K562 (cell line): Measurements from ENCODE around the gene CARD11. TPM values are rescaled to one million over a fixed set of nuclear protein-coding genes. Genes with fewer than 3 reads are reported as not detected.

Experiments used
- AFF4 ChIP-seq: sonication (generic); formaldehyde crosslinking; IDR thresholded peaks from 2 replicates; pipeline ENCODE4 v1.8.0; 2023; ENCODE audit warnings: mild to moderate bottlenecking, missing genetic modification reagents
- E2F1 ChIP-seq: sonication (generic); formaldehyde crosslinking; IDR thresholded peaks from 2 replicates; pipeline ENCODE4 v1.8.1; 2023; ENCODE audit warnings: mild to moderate bottlenecking, missing genetic modification reagents, moderate library complexity
- E2F8 ChIP-seq: fragments of 450-650 bp; IDR thresholded peaks from 2 replicates; pipeline ENCODE4 v1.7.1; 2018; ENCODE audit warnings: mild to moderate bottlenecking, low read depth; ENCODE audit not compliant: partially characterized antibody
- FIP1L1 ChIP-seq: fragments of 200-400 bp; formaldehyde crosslinking; IDR thresholded peaks from 2 replicates; pipeline ENCODE4 v1.6.1; 2018; ENCODE audit warnings: mild to moderate bottlenecking, low read depth, low read length; ENCODE audit not compliant: poor library complexity, severe bottlenecking
- MGA ChIP-seq: fragments of 450-650 bp; IDR thresholded peaks from 2 replicates; pipeline ENCODE4 v1.6.1; 2016; ENCODE audit warnings: mild to moderate bottlenecking, moderate library complexity
- NFXL1 ChIP-seq: fragments of 450-650 bp; formaldehyde crosslinking; IDR thresholded peaks from 2 replicates; pipeline ENCODE4 v1.4.0; 2021; ENCODE audit warnings: mild to moderate bottlenecking
- PURB ChIP-seq: sonication (generic); formaldehyde crosslinking; IDR thresholded peaks from 2 replicates; pipeline ENCODE4 v1.9.0; 2021; ENCODE audit warnings: low read depth, mild to moderate bottlenecking, missing genetic modification reagents
- polyA plus RNA-seq, 8 experiments: library from polyadenylated mRNA; depleted of rRNA in 4 of 8; stranded (reverse) in 5 of 8; unstranded in 3 of 8; fragments of >200 nt; fragmentation: Nextera tagmentation in 2 of 8; fragmentation: Illumina TruSeq in 1 of 8; extraction: Ambion mirVana in 2 of 8; extraction: Trizol in 1 of 8; gene quantifications; 2 replicates each; pipeline versions ENCODE4 v1.2.1 to v1.2.3, GENCODE V29; 2011 to 2014; ENCODE audit warnings: inconsistent platforms in 1 of 8, missing spikeins in 1 of 8
- total RNA-seq, 7 experiments: library from RNA; depleted of rRNA in 6 of 7; stranded (reverse); fragments of >200 nt in 6 of 7; fragmentation: Illumina TruSeq in 2 of 7; extraction: Trizol in 2 of 7; gene quantifications; 2 replicates each; pipeline versions ENCODE4 v1.2.1 to v1.2.3, GENCODE V29; 2011 to 2021; ENCODE audit warnings: low replicate concordance in 1 of 7

Gene CARD11
- total and polyA plus RNA-seq, 9 of the 15 experiments (the other 6 are each of a cell fraction or from before 2014, with no cell fraction given): 0.07 to 12.8 (median 5.7) TPM

- peak; percentile 28; the same call in 1 of the 2 replicates for TF ChIP-seq MGA
- TF ChIP-seq E2F8: no peak
- no peak for TF ChIP-seq E2F1
- TF ChIP-seq FIP1L1: no peak
- TF ChIP-seq NFXL1 (CRISPR knock-in tag): no peak
- TF ChIP-seq PURB (CRISPR knock-in tag): no peak
- no peak for TF ChIP-seq AFF4 (CRISPR knock-in tag)
Measured at GRCh38 chr7:2863461-2864066, 180.1 kb downstream of the CARD11 start (continued).
